Neural cell (in vitro differentiated cells): ENCODE results near the gene SLC25A23. TPM values are rescaled to one million over a fixed set of nuclear protein-coding genes. Genes with fewer than 3 reads are reported as not detected.
A peak's percentile ranks its signal among the peaks of the same experiment; 100 is the strongest.

Experiments
- H2AFZ ChIP-seq: fragments of 200-600, 300-800 bp; sonication (generic), shearing (Covaris generic); 2 replicates; pipeline ENCODE4 v1.6.0; 2014; ENCODE audit warnings: low read depth, mild to moderate bottlenecking, antibody characterized with exemption, low read length, moderate library complexity
- H3F3A ChIP-seq: fragments of 200-600 bp; shearing (Covaris generic); 2 replicates; pipeline ENCODE4 v1.6.1; 2016; ENCODE audit warnings: mild to moderate bottlenecking, moderate library complexity, mixed read lengths, antibody characterized with exemption, low read length; ENCODE audit not compliant: insufficient read depth, poor library complexity, severe bottlenecking
- H3K27ac ChIP-seq: fragments of 200-600, 300-800 bp; sonication (generic), shearing (Covaris generic); 2 replicates; pipeline ENCODE4 v1.5.1; 2014; ENCODE audit warnings: mild to moderate bottlenecking, low read length, moderate library complexity
- H3K27me3 ChIP-seq: fragments of 300-800, 200-600 bp; sonication (generic), shearing (Covaris generic); 2 replicates; pipeline ENCODE4 v1.6.0; 2014; ENCODE audit warnings: mild to moderate bottlenecking, low read depth, low read length, moderate library complexity; ENCODE audit not compliant: insufficient read depth
- H3K36me3 ChIP-seq: fragments of 300-800, 200-600 bp; sonication (generic), shearing (Covaris generic); 2 replicates; pipeline ENCODE4 v1.5.1; 2014; ENCODE audit warnings: mild to moderate bottlenecking, antibody characterized with exemption, low read length, moderate library complexity; ENCODE audit not compliant: insufficient read depth
- H3K4me2 ChIP-seq: fragments of 300-800, 200-600 bp; sonication (generic), shearing (Covaris generic); 2 replicates; pipeline ENCODE4 v1.6.0; 2014; ENCODE audit warnings: mild to moderate bottlenecking, low read length
- H3K4me3 ChIP-seq: fragments of 300-800, 200-600 bp; sonication (generic), shearing (Covaris generic); 2 replicates; pipeline ENCODE4 v1.5.1; 2014; ENCODE audit warnings: mild to moderate bottlenecking, low read length, moderate library complexity
- H3K79me2 ChIP-seq: fragments of 200-600 bp; shearing (Covaris generic); replicated peaks from 2 replicates; pipeline ENCODE4 v1.6.0; 2014; ENCODE audit warnings: mild to moderate bottlenecking, low read length, moderate library complexity; ENCODE audit not compliant: insufficient read depth
- H3K9ac ChIP-seq: fragments of 300-800, 200-600 bp; sonication (generic), shearing (Covaris generic); 2 replicates; pipeline ENCODE4 v1.6.1; 2016; ENCODE audit warnings: mild to moderate bottlenecking, low read length, mixed read lengths
- H3K9me2 ChIP-seq: fragments of 200-600 bp; shearing (Covaris generic); 2 replicates; pipeline ENCODE4 v1.6.1; 2016; ENCODE audit warnings: mild to moderate bottlenecking, low read length, mixed read lengths; ENCODE audit not compliant: insufficient read depth
- H3K9me3 ChIP-seq: fragments of 200-600, 300-800 bp; sonication (generic), shearing (Covaris generic); 2 replicates; pipeline ENCODE4 v1.6.1; 2016; ENCODE audit warnings: mild to moderate bottlenecking, mixed run types, low read length, moderate library complexity, mixed read lengths
- H4K20me1 ChIP-seq: fragments of 200-600 bp; shearing (Covaris generic); 2 replicates; pipeline ENCODE4 v1.6.1; 2016; ENCODE audit warnings: mild to moderate bottlenecking, mixed run types; ENCODE audit not compliant: insufficient read depth
- EP300 ChIP-seq: fragments of 450-650 bp; conservative IDR thresholded peaks from 2 replicates; pipeline ENCODE4 v1.6.1; 2014; ENCODE audit warnings: antibody characterized with exemption, mild to moderate bottlenecking, moderate library complexity; ENCODE audit not compliant: poor library complexity, severe bottlenecking
- EZH2 ChIP-seq: fragments of 200-600, 300-800 bp; shearing (Covaris generic), sonication (generic); IDR thresholded peaks from 2 replicates; pipeline ENCODE4 v1.6.1; 2014; ENCODE audit warnings: antibody characterized with exemption, low read length, borderline replicate concordance, mild to moderate bottlenecking; ENCODE audit not compliant: insufficient read depth, poor library complexity, severe bottlenecking
- MXI1 ChIP-seq: fragments of 450-650 bp; conservative IDR thresholded peaks from 2 replicates; pipeline ENCODE4 v1.6.1; 2014; ENCODE audit warnings: antibody characterized with exemption, mild to moderate bottlenecking; ENCODE audit not compliant: poor library complexity, severe bottlenecking
- POLR2AphosphoS5 ChIP-seq: IDR thresholded peaks from 2 replicates; pipeline ENCODE4 v1.6.1; 2012
- RAD21 ChIP-seq: fragments of 450-650 bp; conservative IDR thresholded peaks from 2 replicates; pipeline ENCODE4 v1.6.1; 2014; ENCODE audit warnings: antibody characterized with exemption, mild to moderate bottlenecking, moderate library complexity
- REST ChIP-seq: IDR thresholded peaks from 2 replicates; pipeline ENCODE4 v1.6.1; 2012; ENCODE audit warnings: borderline replicate concordance
- SMC3 ChIP-seq: fragments of 450-650 bp; conservative IDR thresholded peaks from 2 replicates; pipeline ENCODE4 v1.6.1; 2014; ENCODE audit warnings: antibody characterized with exemption, mild to moderate bottlenecking, moderate library complexity; ENCODE audit not compliant: poor library complexity
- TAF1 ChIP-seq: IDR thresholded peaks from 2 replicates; pipeline ENCODE4 v1.6.1; 2012; ENCODE audit warnings: low read depth
- polyA plus RNA-seq: library from polyadenylated mRNA; depleted of rRNA; stranded (reverse); fragments of >200 nt; gene quantifications from 2 replicates; pipeline ENCODE4 v1.2.3, GENCODE V29; 2014
- TF ChIP-seq, protein P1 (sequence below): fragments of 450-650 bp; IDR thresholded peaks from 2 replicates; pipeline ENCODE4 v1.5.1; 2014; ENCODE audit warnings: antibody characterized with exemption, mild to moderate bottlenecking, moderate library complexity; ENCODE audit not compliant: poor library complexity, severe bottlenecking

The SLC25A23 gene
- polyA plus RNA-seq, 1 donor from 2014 or later = 36.3 TPM

DNA sequence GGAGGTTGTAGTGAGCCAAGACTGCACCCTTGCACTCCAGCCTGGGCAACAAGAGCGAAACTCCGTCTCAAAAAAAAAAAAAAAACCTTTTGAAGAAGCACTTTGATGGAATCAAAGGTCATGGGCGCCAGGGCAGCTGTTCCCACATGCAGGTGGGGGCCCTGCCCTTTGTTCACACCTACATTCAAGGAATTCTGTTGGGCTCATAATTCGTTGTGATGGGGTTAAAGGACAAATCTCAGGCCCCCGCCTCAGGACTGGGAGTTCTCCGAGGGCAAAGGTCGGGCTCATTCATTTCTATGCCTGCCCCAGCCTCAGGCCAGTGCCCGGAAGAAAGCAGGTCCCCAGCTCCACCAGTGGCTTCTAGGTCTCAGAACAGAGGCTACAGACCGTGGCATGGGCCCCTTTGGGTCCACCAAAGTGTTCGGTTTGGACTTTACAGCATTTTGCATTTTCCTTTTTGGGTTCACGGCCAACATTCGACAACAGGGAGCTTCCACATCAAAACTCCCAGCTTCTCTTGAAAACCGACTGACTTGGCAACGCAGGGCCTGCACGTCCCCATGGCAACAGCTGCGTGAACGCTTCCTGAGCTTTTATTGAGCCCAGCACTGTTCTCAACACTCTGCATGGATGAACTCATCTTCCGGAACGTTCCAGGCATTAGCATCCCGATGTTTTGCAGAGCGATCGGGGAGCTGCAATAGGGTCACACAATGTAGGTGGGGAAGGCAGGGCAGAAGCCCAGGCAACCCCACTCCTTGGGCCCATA is 56.6 kb downstream of the SLC25A23 start:
- no peaks in the 10 kb centered on the region for H4K20me1 ChIP-seq
- H2AFZ ChIP-seq = peak overlapping the region; percentile 68
- TF ChIP-seq TAF1 (peak; percentile 41), EP300 (peak; percentile 36), POLR2AphosphoS5 (peak; percentile 55), RAD21 (peak; percentile 15), EZH2 (no peak), REST (no peak), SMC3 (peak; percentile 28), MXI1 (peak; percentile 29)
- TF ChIP-seq, protein P1, sequence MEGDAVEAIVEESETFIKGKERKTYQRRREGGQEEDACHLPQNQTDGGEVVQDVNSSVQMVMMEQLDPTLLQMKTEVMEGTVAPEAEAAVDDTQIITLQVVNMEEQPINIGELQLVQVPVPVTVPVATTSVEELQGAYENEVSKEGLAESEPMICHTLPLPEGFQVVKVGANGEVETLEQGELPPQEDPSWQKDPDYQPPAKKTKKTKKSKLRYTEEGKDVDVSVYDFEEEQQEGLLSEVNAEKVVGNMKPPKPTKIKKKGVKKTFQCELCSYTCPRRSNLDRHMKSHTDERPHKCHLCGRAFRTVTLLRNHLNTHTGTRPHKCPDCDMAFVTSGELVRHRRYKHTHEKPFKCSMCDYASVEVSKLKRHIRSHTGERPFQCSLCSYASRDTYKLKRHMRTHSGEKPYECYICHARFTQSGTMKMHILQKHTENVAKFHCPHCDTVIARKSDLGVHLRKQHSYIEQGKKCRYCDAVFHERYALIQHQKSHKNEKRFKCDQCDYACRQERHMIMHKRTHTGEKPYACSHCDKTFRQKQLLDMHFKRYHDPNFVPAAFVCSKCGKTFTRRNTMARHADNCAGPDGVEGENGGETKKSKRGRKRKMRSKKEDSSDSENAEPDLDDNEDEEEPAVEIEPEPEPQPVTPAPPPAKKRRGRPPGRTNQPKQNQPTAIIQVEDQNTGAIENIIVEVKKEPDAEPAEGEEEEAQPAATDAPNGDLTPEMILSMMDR = no peak
- peak overlapping the region; percentile 46 for H3K9ac ChIP-seq
- no peaks in the 10 kb centered on the region for H3K9me2 ChIP-seq
- no peaks in the 10 kb centered on the region for H3K79me2 ChIP-seq
- peak overlapping the region; percentile 30 for H3K4me3 ChIP-seq
- peak overlapping the region; percentile 76 for H3K27ac ChIP-seq
- no peaks in the 10 kb centered on the region for H3F3A ChIP-seq
- no peaks in the 10 kb centered on the region for H3K36me3 ChIP-seq
- H3K4me2 ChIP-seq = peak overlapping the region; percentile 25
- H3K9me3 ChIP-seq = no peaks in the 10 kb centered on the region
- H3K27me3 ChIP-seq = no peaks in the 10 kb centered on the region

DNA sequence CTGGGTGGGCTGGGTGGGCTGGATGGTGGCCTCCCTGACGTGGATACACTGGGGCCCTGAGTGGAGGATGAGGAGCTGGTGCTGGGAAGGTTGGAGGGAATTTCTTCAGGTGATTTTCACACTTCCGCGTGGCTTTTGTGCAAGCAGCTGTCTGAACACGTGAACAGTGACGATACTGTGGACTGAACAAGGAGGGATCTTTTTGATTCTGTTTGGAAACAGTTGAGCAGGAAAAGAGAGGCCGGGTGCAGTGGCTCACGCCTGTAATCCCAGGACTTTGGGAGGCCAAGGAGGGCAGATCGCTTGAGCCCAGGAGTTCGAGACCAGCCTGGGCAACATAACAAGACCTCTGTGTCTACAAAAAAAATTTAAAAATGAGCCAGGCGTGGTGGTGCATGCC is 57.5 kb downstream of the SLC25A23 start:
- no peaks in the 10 kb centered on the region for H3F3A ChIP-seq
- no peak overlapping the region for H3K9ac ChIP-seq
- H3K4me3 ChIP-seq = no peak overlapping the region
- no peaks in the 10 kb centered on the region for H3K9me3 ChIP-seq
- H3K27me3 ChIP-seq = no peaks in the 10 kb centered on the region
- no peak overlapping the region for H3K4me2 ChIP-seq
- H3K9me2 ChIP-seq = no peaks in the 10 kb centered on the region
- TF ChIP-seq RAD21 (no peak), POLR2AphosphoS5 (no peak), REST (no peak), EP300 (no peak), MXI1 (no peak), TAF1 (no peak), EZH2 (no peak), SMC3 (no peak)
- TF ChIP-seq, protein P1 = no peak
- no peak overlapping the region for H2AFZ ChIP-seq
- H3K27ac ChIP-seq = no peak overlapping the region
- no peaks in the 10 kb centered on the region for H4K20me1 ChIP-seq
- no peaks in the 10 kb centered on the region for H3K79me2 ChIP-seq
- no peaks in the 10 kb centered on the region for H3K36me3 ChIP-seq
